NCI-H1694 treated with DMSO at 0.1 percent for 48 hours (cell line): ENCODE data around the gene NRG2.

ENCODE experiments used
- DNase-seq: peaks from one replicate; lab custom pipeline; 2025; lab: John Stamatoyannopoulos, UW

Gene NRG2

GRCh38 chr5:139811274-139811607 lies 231.9 kb downstream of the NRG2 start:
- DNase-seq = no peak

DNA sequence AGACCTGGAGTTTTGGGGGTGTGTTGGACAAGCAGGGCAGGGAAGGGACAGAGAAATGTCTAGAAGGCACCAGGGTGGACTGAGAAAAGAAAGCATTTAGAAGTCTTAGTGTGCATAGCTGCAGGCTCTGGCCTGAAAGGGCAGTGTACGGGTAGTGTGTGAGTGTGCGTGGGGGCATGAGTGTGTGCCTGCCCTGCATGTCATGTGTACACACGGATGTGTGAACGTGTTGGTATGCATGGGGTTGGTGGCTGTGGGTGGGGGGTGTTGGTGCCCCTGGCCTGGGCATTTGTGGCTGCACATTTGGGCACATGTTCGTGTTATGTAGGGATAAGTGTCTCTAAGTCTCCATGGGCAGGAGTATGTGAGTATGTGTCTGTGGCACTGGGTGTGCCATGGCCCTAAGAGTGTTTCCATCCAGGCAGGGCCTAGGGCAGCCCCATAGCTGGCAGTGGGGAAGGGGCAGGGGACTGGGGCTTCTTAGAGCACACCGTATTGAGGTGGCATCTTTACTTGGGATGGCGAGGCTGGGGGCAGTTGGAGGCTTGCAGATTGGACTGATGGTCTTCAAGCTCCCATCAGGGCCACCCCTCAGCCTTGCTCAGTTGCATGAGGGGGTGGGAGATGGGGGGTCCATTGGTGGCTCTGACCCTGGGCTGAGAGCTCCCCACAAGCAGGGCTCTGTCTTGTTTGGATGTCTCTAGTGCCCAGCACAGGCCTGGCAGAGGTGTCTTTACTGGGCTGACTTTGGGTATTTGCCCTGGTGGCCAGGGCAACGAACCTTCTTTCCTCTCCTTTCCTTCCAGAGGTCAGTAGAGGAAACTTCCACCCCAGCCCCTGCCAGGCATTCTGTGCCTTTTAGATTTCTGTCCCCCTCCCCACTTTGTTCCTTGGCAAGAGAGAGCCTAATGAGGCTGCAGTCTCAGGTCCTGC lies 232.5 kb downstream of the NRG2 start:
- DNase-seq = no peak

- DNase-seq = no peak
Measured at GRCh38 chr5:139809331-139809810, 233.7 kb downstream of the NRG2 start.

GRCh38 chr5:139808481-139809330 lies 234.4 kb downstream of the NRG2 start:
- DNase-seq = no peak

GRCh38 chr5:139807647-139808030 lies 235.5 kb downstream of the NRG2 start:
- no peak for DNase-seq

GRCh38 chr5:139806726-139807646 lies 236.1 kb downstream of the NRG2 start:
- DNase-seq = no peak

DNA sequence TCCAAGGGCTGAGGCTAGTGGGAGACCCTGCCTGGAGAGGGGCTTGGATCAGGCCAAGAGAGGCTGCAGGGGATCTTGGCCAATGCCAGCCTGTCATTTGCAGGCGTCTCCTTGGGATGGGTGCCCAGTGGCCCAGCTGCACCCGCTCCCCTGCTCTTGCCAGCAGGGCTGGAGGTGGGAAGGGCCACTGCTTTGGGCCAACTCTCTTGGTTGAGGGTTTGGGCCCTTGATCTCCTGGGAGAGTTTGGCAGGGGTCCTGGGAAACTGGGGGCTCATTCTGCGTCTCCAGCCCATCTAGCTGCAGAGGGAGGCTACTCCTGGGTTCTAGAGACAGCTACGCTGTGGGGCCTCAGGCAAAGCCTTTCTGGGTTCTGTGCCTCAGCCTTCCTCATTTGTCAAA lies 237.0 kb downstream of the NRG2 start:
- DNase-seq = no peak

GRCh38 chr5:139805545-139805944 lies 237.6 kb downstream of the NRG2 start:
- no peak for DNase-seq

DNA sequence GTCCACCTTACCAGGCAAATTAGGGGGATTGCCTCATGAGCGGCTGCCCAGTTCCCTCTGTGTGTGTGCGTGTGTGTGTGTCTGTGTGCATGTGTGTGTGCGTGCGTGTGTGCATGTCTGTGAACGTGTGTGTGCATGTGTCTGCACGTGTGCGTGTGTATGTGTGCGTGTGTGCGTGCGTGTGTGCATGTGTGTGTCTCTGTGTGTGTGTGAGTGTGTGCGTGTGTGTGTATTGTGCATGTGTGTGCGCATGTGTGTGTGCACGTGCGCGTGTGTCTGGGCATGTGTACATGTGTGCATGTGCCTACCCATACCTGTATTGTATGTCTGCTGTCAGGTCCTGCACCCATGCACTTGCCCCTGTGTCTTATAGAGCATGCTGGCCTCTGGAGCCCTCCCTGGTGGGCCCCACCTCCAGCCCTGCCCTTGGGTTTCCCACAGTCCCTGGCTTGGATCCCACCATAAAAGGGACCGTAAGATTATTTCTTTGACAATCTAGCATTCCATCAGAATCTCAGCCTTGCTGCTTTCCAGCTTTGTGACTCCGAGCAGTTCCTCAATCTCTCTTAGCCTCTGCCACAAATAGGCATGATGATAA lies 238.2 kb downstream of the NRG2 start:
- no peak for DNase-seq

DNA sequence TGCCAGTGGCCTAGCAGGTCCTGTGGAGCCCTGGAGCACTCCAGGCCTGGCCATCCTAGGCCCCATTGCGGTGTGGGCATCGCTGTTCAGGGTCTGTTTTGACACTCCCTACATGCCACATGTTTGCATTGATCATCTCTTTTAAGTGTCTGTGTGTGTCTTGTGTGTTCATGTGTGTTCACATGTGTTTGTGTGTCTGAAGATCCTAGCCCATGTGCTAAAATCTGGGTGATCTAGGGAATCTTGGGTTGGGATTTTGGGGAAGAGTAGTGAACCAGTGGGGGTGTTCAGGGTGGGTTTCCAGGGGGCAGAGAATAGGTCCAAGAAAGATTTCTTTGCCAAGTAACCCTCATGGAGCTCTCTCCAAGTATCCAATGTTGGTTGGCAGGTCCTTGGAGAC lies 239.1 kb downstream of the NRG2 start:
- no peak for DNase-seq

GRCh38 chr5:139799359-139799758 lies 243.7 kb downstream of the NRG2 start:
- no peak for DNase-seq

DNA sequence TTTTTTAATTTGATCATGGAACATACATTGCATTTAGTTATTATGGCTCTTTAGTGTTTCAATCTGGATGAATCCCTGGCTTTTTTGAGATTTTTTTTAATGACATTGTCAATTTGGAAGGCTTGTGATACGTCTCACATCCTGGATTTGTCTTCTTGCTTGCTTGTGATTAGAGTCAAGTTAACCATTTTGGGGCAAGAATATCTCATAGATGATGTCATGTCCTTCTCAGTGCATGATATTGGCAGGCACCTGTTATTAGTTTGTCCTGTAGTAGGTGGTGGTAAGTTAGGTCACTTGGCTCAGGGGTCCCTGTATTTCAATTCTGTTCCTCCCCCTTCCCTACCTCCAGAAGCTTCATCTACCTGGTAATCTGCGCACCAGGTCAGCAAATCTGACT lies 244.2 kb downstream of the NRG2 start:
- DNase-seq = no peak

DNA sequence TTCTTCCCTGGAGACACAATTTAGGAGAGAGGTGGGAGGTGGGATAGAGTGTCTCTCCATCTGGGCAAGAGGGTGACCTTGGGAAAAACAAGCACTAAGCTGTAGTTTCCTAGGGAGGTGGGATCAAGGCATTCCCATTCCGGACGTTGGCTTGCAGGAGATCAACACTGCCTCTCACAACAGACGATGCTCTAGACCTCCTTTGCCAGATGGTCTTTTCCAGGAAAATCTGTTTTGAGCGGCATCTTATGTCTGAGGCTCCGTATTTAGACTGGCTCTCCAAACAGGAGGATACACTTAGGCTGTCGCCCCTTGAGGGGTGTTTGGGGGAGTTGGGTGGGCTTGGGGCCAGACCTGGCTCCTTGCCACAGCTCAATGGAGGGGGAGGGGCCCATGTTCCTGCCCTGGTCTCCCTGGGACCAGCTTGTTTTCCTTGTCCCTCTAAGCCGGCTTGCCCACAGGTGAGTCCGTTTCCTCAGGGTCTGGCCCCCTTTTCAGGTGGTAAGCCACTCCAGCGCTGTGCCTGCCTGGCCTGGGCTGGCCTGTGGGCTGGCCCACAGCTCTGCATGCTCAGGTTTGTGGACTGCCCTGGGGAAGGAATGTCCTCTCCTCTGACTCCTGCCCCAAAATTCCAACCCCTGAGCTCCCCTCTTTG lies 245.1 kb downstream of the NRG2 start:
- peak; percentile 15 for DNase-seq

DNA sequence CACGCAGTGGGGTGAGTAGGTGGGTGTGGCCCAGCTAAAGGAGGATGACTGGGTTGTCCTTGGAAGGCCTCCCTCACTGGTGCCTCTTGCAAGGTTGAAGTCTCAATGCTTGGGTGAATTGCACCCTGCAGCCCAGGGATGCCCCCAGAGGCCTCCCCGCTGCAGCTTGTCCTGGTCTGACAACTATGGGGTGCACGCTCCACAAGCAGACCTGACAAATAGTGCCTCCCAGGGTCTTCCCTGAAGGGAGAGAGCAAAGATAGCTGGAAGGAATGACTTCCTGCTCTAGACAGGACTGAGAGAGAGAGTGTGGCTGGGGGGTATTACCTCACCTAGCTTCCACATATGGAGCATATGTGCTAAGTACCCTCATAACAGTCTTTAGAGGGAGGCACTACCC lies 245.8 kb downstream of the NRG2 start:
- DNase-seq = no peak
